ENCODE data around the gene OPTC. TPM values are rescaled to one million over a fixed set of nuclear protein-coding genes. Genes with fewer than 3 reads are reported as not detected.

The OPTC gene
- total RNA-seq, 2 donors from 2014 or later, result not detected

DNA sequence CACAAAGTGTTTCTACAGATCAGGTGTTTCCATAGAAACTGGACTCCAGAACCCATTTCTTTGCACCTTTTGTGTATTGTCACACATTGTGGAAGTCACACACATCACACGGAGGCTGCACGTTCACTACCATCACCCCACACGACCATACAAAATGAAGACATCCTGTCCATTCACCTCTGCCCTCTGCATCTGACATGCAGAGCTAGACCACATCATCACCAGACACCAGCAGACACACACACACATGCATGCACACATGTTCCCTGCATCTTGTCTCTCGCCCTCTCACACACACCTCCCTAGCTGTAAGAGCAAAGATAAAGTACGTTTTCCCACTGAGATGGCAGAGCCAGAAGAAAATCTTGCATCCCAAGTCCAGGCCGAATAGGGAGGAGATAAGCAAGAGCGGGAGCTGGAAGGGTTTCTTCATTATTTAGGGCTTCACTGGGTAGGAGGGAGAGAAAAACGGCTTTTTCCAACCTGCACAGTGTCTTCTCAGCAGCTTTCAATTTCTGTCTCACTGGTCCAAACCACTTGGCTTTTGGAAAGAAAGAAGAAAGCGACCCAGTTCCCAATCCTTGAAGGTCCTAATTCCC, 17.6 kb upstream of the OPTC start:
- intact Hi-C loops (cut with DNase I), result loop anchor here (5.0 kb wide), 1 partner anchor 209 kb away; no protein-coding TSS in a partner anchor
- Histone ChIP-seq H3K27ac (peak overlapping the region in 1 of 4 donors; percentile 15), H3K4me1 (peaks cover 5% of the 10 kb centered on the region), H3K4me3 (no peak overlapping the region), H3K27me3 (no peaks in the 10 kb centered on the region), H3K9me3 (no peaks in the 10 kb centered on the region), H3K36me3 (replicated peaks in 1 of 2; ENCODE audit: insufficient read depth in 1 of 2, low read depth in 2 of 2) (no peaks in the 10 kb centered on the region)
- 52 to 58% methylated on average over 9 of the region's 9 CpGs for WGBS, 2 donors
- no peak for ATAC-seq
- DNase-seq, result no peak
- TF ChIP-seq POLR2A (IDR thresholded peaks at IDR 0.05), result no peak
- TF ChIP-seq, protein P1, sequence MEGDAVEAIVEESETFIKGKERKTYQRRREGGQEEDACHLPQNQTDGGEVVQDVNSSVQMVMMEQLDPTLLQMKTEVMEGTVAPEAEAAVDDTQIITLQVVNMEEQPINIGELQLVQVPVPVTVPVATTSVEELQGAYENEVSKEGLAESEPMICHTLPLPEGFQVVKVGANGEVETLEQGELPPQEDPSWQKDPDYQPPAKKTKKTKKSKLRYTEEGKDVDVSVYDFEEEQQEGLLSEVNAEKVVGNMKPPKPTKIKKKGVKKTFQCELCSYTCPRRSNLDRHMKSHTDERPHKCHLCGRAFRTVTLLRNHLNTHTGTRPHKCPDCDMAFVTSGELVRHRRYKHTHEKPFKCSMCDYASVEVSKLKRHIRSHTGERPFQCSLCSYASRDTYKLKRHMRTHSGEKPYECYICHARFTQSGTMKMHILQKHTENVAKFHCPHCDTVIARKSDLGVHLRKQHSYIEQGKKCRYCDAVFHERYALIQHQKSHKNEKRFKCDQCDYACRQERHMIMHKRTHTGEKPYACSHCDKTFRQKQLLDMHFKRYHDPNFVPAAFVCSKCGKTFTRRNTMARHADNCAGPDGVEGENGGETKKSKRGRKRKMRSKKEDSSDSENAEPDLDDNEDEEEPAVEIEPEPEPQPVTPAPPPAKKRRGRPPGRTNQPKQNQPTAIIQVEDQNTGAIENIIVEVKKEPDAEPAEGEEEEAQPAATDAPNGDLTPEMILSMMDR (IDR thresholded peaks at IDR 0.05), result no peak

GRCh38 chr1:203477748-203478147, 16.2 kb upstream of the OPTC start:
- no peak for ATAC-seq
- TF ChIP-seq, protein P1 (IDR thresholded peaks at IDR 0.05), result no peak
- DNase-seq, result no peak
- intact Hi-C loops (cut with DNase I), result loop anchor here (5.0 kb wide), 1 partner anchor 210 kb away; no protein-coding TSS in a partner anchor
- Histone ChIP-seq H3K4me1 (peaks cover 5% of the 10 kb centered on the region), H3K27me3 (no peaks in the 10 kb centered on the region), H3K4me3 (no peak overlapping the region), H3K36me3 (replicated peaks in 1 of 2; ENCODE audit: insufficient read depth in 1 of 2, low read depth in 2 of 2) (no peaks in the 10 kb centered on the region), H3K27ac (no peak overlapping the region), H3K9me3 (no peaks in the 10 kb centered on the region)
- WGBS, 2 donors, result 74 to 79% methylated on average over 3 of the region's 3 CpGs

GRCh38 chr1:203478231-203478630, 15.7 kb upstream of the OPTC start:
- ATAC-seq, result no peak
- Histone ChIP-seq H3K4me1 (peaks cover 5% of the 10 kb centered on the region), H3K36me3 (replicated peaks in 1 of 2; ENCODE audit: insufficient read depth in 1 of 2, low read depth in 2 of 2) (no peaks in the 10 kb centered on the region), H3K4me3 (no peak overlapping the region), H3K27ac (no peak overlapping the region), H3K27me3 (no peaks in the 10 kb centered on the region), H3K9me3 (no peaks in the 10 kb centered on the region)
- intact Hi-C loops (cut with DNase I), result loop anchor here (5.0 kb wide), 1 partner anchor 211 kb away; no protein-coding TSS in a partner anchor
- no peak for TF ChIP-seq POLR2A (IDR thresholded peaks at IDR 0.05)
- TF ChIP-seq, protein P1 (IDR thresholded peaks at IDR 0.05), result no peak
- DNase-seq, result no peak
- WGBS, 2 donors, result 81 to 84% methylated on average over 3 of the region's 3 CpGs

DNA sequence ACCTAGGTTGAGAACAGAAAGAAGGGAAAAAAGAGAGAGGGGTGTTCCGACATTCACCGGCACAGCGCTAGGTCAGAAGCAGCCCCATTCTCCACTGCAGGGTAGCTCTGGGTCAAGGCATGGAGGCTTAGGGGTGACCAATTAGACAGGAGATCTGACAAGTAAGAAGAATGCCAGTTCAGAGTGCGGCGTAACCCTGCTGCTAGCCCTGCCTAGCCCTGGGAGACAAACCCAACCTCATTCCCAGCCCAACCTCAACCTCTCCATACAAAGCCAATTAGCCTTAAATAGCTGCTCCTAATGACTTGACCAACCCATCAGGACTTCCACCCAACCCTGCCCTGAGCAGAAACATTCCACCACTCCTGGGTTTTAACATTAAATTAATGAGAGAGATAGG, 15.0 kb upstream of the OPTC start:
- DNase-seq (no peak), ATAC-seq (no peak)
- H3K4me1 ChIP-seq, result peaks cover 5% of the 10 kb centered on the region
- no peaks in the 10 kb centered on the region for H3K9me3 ChIP-seq
- intact Hi-C loops (cut with DNase I), result loop anchor here (5.0 kb wide), 1 partner anchor 212 kb away; no protein-coding TSS in a partner anchor
- H3K4me3 ChIP-seq, result no peak overlapping the region
- no peak overlapping the region for H3K27ac ChIP-seq
- H3K36me3 ChIP-seq (replicated peaks in 1 of 2; ENCODE audit: insufficient read depth in 1 of 2, low read depth in 2 of 2), result no peaks in the 10 kb centered on the region
- TF ChIP-seq, protein P1 (IDR thresholded peaks at IDR 0.05), result no peak
- TF ChIP-seq POLR2A (IDR thresholded peaks at IDR 0.05), result no peak
- H3K27me3 ChIP-seq, result no peaks in the 10 kb centered on the region
- 92 to 93% methylated on average over 5 of the region's 5 CpGs for WGBS, 2 donors

GRCh38 chr1:203479646-203480045, 14.3 kb upstream of the OPTC start:
- TF ChIP-seq, protein P1 (IDR thresholded peaks at IDR 0.05), result no peak
- Histone ChIP-seq H3K9me3 (no peaks in the 10 kb centered on the region), H3K36me3 (replicated peaks in 1 of 2; ENCODE audit: insufficient read depth in 1 of 2, low read depth in 2 of 2) (no peaks in the 10 kb centered on the region), H3K4me1 (peaks cover 5% of the 10 kb centered on the region), H3K4me3 (no peak overlapping the region), H3K27ac (no peak overlapping the region), H3K27me3 (no peaks in the 10 kb centered on the region)
- DNase-seq, result no peak
- intact Hi-C loops (cut with DNase I), result loop anchor here (5.0 kb wide), 2 partner anchors 132 to 212 kb away; no protein-coding TSS in a partner anchor
- no peak for ATAC-seq
- WGBS, 2 donors, result 70 to 74% methylated on average over 2 of the region's 2 CpGs
